ENCODE data around the gene KLK3. TPM values are rescaled to one million over a fixed set of nuclear protein-coding genes. Genes with fewer than 3 reads are reported as not detected.

The KLK3 gene
- total RNA-seq, 1 experiment from 2014 or later = not detected

DNA sequence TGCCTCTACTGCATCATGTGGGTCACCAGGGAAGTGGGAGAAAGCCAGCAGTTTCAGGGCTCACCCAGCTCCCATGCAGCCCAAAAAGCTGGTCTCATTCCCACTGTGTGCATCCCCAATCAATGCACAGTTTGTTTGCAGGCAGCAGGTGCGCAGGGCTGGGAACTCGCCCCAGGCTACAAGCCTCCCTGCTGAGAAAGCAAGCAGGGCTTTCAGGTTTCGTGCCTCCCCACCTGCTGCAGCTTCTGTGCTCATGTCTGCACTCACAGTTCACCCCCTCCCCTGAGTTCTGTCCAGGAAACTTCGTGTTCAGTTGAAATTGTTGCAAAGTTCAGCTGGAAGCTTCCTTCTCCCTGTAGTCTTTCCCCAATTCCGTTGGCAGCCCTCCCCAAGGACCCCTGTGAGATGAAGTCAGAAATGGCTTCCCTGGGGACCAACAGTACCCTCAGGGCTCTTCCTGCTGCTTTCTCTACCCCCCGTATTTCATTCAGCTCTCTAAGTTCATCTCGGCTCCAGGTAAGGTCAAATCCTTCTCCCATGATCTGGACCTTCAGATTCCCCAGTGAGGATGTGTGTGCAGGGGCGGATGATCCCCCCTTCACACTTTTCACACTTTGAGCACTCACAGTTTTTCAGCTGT, 10.3 kb upstream of the KLK3 start:
- 0 out of 2 replicates have a peak, but pooled peaks cover 7% of the 10 kb centered on the region for H3K27me3 ChIP-seq (ENCODE audit: insufficient read depth, low read length)
- no peaks in the 10 kb centered on the region for H3K36me3 ChIP-seq (ENCODE audit: control insufficient read depth in 1 of 2, insufficient read depth in 2 of 2, low read length in 2 of 2)
- no peak for DNase-seq (ENCODE audit: low read depth, low spot score)
- H3K9me2 ChIP-seq (ENCODE audit: insufficient read depth) = no peaks in the 10 kb centered on the region
- RAD21 ChIA-PET (ENCODE audit: low non-redundant PET in 1 of 2, low total read pairs in 2 of 2, uncharacterized antibody in 2 of 2, unreplicated experiment in 2 of 2) = no interaction called here
- peaks cover 0 to 7% of the 10 kb centered on the region in 2 experiments; a peak in 1 of 4 replicates for H3K4me1 ChIP-seq (ENCODE audit: control insufficient read depth in 1 of 2, insufficient read depth in 2 of 2, low read length in 2 of 2)
- CTCF ChIA-PET = no interaction called here
- no peaks in the 10 kb centered on the region; a peak in 1 of 4 replicates for H3K9me3 ChIP-seq (ENCODE audit: control insufficient read depth in 1 of 2, insufficient read depth in 1 of 2, low read depth in 1 of 2, low read length in 2 of 2)
- no peak overlapping the region for H3K27ac ChIP-seq (ENCODE audit: low read depth, low read length)
- no peaks in the 10 kb centered on the region for H3K79me2 ChIP-seq (ENCODE audit: insufficient read depth, low read length)
- H3K4me2 ChIP-seq (ENCODE audit: low read length) = no peak overlapping the region
- no peaks in the 10 kb centered on the region for H4K20me1 ChIP-seq (ENCODE audit: insufficient read depth)
- TF ChIP-seq CEBPB (IDR thresholded peaks at IDR 0.05; ENCODE audit: low read depth) (no peak), POLR2A (IDR thresholded peaks at IDR 0.05; ENCODE audit: borderline replicate concordance, extremely low read depth, insufficient read depth, insufficient read length) (no peak), JUND (IDR thresholded peaks at IDR 0.05) (no peak), EGR1 (IDR thresholded peaks at IDR 0.05; ENCODE audit: low read depth) (no peak), ELF1 (IDR thresholded peaks at IDR 0.05; ENCODE audit: borderline replicate concordance, low read depth) (no peak), RAD21 (IDR thresholded peaks at IDR 0.05; ENCODE audit: low read depth) (no peak), ZNF274 (IDR thresholded peaks at IDR 0.05; ENCODE audit: low read depth, low read length) (no peak), FOSL1 (IDR thresholded peaks at IDR 0.05; ENCODE audit: low read depth) (no peak), ZFX (IDR thresholded peaks at IDR 0.05) (no peak), EZH2phosphoT487 (IDR thresholded peaks at IDR 0.05; ENCODE audit: borderline replicate concordance) (no peak), SP1 (IDR thresholded peaks at IDR 0.05; ENCODE audit: low read depth) (no peak), CBX3 (IDR thresholded peaks at IDR 0.05; ENCODE audit: low read depth) (no peak), SRF (IDR thresholded peaks at IDR 0.05; ENCODE audit: low read depth) (no peak), SIN3A (IDR thresholded peaks at IDR 0.05; ENCODE audit: low read depth) (no peak), TCF7L2 (IDR thresholded peaks at IDR 0.05; ENCODE audit: borderline replicate concordance, extremely low read depth, insufficient read depth, insufficient read length) (no peak)
- TF ChIP-seq, protein P1, sequence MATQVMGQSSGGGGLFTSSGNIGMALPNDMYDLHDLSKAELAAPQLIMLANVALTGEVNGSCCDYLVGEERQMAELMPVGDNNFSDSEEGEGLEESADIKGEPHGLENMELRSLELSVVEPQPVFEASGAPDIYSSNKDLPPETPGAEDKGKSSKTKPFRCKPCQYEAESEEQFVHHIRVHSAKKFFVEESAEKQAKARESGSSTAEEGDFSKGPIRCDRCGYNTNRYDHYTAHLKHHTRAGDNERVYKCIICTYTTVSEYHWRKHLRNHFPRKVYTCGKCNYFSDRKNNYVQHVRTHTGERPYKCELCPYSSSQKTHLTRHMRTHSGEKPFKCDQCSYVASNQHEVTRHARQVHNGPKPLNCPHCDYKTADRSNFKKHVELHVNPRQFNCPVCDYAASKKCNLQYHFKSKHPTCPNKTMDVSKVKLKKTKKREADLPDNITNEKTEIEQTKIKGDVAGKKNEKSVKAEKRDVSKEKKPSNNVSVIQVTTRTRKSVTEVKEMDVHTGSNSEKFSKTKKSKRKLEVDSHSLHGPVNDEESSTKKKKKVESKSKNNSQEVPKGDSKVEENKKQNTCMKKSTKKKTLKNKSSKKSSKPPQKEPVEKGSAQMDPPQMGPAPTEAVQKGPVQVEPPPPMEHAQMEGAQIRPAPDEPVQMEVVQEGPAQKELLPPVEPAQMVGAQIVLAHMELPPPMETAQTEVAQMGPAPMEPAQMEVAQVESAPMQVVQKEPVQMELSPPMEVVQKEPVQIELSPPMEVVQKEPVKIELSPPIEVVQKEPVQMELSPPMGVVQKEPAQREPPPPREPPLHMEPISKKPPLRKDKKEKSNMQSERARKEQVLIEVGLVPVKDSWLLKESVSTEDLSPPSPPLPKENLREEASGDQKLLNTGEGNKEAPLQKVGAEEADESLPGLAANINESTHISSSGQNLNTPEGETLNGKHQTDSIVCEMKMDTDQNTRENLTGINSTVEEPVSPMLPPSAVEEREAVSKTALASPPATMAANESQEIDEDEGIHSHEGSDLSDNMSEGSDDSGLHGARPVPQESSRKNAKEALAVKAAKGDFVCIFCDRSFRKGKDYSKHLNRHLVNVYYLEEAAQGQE (IDR thresholded peaks at IDR 0.05; ENCODE audit: low read depth) = no peak
- TF ChIP-seq, protein P2, sequence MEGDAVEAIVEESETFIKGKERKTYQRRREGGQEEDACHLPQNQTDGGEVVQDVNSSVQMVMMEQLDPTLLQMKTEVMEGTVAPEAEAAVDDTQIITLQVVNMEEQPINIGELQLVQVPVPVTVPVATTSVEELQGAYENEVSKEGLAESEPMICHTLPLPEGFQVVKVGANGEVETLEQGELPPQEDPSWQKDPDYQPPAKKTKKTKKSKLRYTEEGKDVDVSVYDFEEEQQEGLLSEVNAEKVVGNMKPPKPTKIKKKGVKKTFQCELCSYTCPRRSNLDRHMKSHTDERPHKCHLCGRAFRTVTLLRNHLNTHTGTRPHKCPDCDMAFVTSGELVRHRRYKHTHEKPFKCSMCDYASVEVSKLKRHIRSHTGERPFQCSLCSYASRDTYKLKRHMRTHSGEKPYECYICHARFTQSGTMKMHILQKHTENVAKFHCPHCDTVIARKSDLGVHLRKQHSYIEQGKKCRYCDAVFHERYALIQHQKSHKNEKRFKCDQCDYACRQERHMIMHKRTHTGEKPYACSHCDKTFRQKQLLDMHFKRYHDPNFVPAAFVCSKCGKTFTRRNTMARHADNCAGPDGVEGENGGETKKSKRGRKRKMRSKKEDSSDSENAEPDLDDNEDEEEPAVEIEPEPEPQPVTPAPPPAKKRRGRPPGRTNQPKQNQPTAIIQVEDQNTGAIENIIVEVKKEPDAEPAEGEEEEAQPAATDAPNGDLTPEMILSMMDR (IDR thresholded peaks at IDR 0.05 in 2 of 3, conservative IDR thresholded peaks at IDR 0.05 in 1 of 3; ENCODE audit: borderline replicate concordance in 1 of 3, insufficient read depth in 1 of 3, low read depth in 2 of 3, low read length in 2 of 3) = no peak
- TF ChIP-seq, protein P3, sequence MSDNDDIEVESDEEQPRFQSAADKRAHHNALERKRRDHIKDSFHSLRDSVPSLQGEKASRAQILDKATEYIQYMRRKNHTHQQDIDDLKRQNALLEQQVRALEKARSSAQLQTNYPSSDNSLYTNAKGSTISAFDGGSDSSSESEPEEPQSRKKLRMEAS (IDR thresholded peaks at IDR 0.05) = no peak
- TF ChIP-seq, protein P4, sequence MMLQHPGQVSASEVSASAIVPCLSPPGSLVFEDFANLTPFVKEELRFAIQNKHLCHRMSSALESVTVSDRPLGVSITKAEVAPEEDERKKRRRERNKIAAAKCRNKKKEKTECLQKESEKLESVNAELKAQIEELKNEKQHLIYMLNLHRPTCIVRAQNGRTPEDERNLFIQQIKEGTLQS (IDR thresholded peaks at IDR 0.05) = no peak
- H2AFZ ChIP-seq (ENCODE audit: low read depth, low read length, poor library complexity, severe bottlenecking) = no peak overlapping the region
- H3K9ac ChIP-seq (ENCODE audit: low read length) = no peak overlapping the region
- no peak overlapping the region for H3K4me3 ChIP-seq (replicated peaks in 1 of 2; ENCODE audit: low read depth in 1 of 2, low read length in 2 of 2)
- ATAC-seq = no peak
- POLR2A ChIA-PET = no interaction called here
- intact Hi-C loops (cut with micrococcal nuclease) = no loop called here
- BruUV-seq (replicated peaks) = no TSS peak
